ENCODE results near the gene ATAT1. TPM values are rescaled to one million over a fixed set of nuclear protein-coding genes. Genes with fewer than 3 reads are reported as not detected.
A peak's percentile ranks its signal among the peaks of the same experiment; 100 is the strongest.

ATAT1 gene
- total and polyA plus RNA-seq, 2 of the 13 experiments (the other 11 are each of a cell fraction or from before 2014, with no cell fraction given) = 9.2 to 23.6 TPM

DNA sequence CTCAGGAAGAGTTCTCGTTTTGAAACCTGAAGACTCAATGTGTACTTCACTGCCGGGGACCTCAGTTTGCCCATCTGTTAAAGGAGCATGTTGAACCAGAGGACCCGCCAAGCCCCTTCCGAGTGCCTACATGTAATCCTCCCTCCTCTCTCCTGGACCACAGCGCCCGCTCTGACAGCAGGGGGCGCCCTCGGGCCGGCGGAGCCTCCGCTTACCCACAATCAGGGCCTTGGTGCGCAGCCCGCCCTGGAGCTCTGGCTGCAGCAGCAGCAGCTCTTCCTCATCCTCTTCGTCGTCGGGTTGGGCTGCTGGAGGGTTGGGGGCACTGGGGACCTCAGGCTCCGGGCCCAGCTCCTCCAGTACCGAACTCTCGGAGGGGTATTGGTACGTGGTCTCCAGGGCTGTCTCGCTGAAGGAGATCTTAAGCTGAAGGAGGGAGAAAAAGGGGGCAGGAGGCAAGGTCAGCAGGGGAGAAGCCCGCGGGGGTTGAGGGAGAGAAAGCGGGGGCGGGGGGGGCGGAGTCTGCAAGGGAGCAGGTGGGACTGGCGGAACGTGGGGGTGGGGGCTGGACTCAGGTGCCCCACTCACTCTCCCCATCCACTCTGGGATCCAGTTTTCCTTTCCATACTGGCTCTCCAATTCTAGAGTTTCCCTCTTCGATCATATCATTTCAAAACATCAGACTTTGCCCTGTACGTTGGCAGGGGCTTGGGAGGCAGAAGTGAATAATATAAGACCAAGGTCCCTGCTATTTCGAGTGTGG is 52.5 kb downstream of the ATAT1 start (continued):
- TF ChIP-seq ZNF687 (CRISPR knock-in tag; IDR thresholded peaks at IDR 0.05) = peak; percentile 94
- TF ChIP-seq ETS1 (CRISPR knock-in tag; IDR thresholded peaks at IDR 0.05) = no peak
- no peak for TF ChIP-seq U2AF2 (IDR thresholded peaks at IDR 0.05; ENCODE audit: low read depth, low read length)
- TF ChIP-seq ZNF782 (CRISPR knock-in tag; IDR thresholded peaks at IDR 0.05; ENCODE audit: borderline replicate concordance) = no peak
- TF ChIP-seq, protein P1, sequence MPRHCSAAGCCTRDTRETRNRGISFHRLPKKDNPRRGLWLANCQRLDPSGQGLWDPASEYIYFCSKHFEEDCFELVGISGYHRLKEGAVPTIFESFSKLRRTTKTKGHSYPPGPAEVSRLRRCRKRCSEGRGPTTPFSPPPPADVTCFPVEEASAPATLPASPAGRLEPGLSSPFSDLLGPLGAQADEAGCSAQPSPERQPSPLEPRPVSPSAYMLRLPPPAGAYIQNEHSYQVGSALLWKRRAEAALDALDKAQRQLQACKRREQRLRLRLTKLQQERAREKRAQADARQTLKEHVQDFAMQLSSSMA (CRISPR knock-in tag; IDR thresholded peaks at IDR 0.05) = no peak
- TF ChIP-seq KLF15 (CRISPR knock-in tag; IDR thresholded peaks at IDR 0.05; ENCODE audit: borderline replicate concordance) = no peak
- TF ChIP-seq THAP11 (CRISPR knock-in tag; IDR thresholded peaks at IDR 0.05) = peak; percentile 83
- TF ChIP-seq ARID5B (CRISPR knock-in tag; IDR thresholded peaks at IDR 0.05) = peak; percentile 67
- no peak for TF ChIP-seq ZFP36L1 (CRISPR knock-in tag; IDR thresholded peaks at IDR 0.05)
- TF ChIP-seq SP140L (CRISPR knock-in tag; IDR thresholded peaks at IDR 0.05; ENCODE audit: borderline replicate concordance) = no peak
- TF ChIP-seq SKI (IDR thresholded peaks at IDR 0.05; ENCODE audit: partially characterized antibody) = peak; percentile 14
- peak; percentile 64; the same call in 1 of the 2 replicates for TF ChIP-seq NFKB2 (CRISPR knock-in tag; IDR thresholded peaks at IDR 0.05; ENCODE audit: borderline replicate concordance)
- TF ChIP-seq REXO4 (CRISPR knock-in tag; IDR thresholded peaks at IDR 0.05; ENCODE audit: borderline replicate concordance) = no peak
- TF ChIP-seq, protein P2, sequence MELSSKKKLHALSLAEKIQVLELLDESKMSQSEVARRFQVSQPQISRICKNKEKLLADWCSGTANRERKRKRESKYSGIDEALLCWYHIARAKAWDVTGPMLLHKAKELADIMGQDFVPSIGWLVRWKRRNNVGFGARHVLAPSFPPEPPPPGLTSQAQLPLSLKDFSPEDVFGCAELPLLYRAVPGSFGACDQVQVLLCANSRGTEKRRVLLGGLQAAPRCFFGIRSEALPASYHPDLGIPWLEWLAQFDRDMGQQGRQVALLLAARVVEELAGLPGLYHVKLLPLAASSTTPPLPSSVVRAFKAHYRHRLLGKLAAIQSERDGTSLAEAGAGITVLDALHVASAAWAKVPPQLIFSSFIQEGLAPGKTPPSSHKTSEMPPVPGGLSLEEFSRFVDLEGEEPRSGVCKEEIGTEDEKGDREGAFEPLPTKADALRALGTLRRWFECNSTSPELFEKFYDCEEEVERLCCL (CRISPR knock-in tag; IDR thresholded peaks at IDR 0.05; ENCODE audit: borderline replicate concordance) = 0 out of 2 replicates have a peak, but pooled peaks have one; percentile 33
- no peak for TF ChIP-seq ZNF138 (CRISPR knock-in tag; IDR thresholded peaks at IDR 0.05; ENCODE audit: low read depth)
- TF ChIP-seq HNRNPK (IDR thresholded peaks at IDR 0.05; ENCODE audit: low read depth, low read length, poor library complexity, severe bottlenecking) = no peak
- TF ChIP-seq ZFP36L2 (CRISPR knock-in tag; IDR thresholded peaks at IDR 0.05) = peak; percentile 78; the same call in 1 of the 2 replicates
